ENCODE data around the gene RIMS4.

DNA sequence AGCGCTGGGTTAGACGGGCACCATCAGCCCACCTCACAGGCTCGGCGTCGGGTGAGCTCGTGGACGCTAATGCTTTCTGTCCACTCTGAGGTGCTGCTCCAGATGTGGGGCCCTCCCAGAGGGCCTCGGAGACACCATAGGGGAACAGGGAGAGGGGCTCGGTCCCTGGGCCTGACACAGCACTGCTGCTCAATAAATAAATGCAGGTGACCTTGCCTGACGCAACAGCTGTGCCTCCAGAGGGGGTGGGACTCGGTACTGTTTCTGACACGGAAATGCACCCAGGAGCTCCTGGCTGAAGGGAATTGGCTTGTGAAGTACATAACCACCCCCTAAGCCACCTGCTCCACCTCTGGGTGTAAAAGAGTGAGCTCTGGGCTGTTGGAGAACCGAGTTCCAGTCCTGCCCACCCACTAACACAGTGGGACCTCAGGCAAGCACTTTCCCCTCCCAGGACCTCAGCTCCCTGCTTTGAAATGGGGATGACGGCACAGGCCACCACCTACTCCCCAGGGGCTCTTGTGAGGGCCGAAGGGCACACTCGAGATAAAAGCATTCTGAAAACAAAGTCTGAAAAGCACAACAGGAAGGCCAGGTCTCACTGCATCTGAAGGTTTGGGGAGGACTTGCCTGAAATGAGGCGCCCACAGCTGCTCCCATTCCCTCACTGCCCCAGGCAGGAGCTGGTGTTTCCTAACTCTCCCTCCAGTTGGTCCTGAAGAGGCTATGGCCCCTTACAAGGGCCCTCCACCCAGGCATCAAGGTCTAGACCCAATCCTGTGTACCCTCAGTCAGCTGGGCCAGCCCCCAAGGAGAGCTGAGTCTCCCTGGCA, 58.0 kb downstream of the RIMS4 start:
- TF ChIP-seq, protein P1, sequence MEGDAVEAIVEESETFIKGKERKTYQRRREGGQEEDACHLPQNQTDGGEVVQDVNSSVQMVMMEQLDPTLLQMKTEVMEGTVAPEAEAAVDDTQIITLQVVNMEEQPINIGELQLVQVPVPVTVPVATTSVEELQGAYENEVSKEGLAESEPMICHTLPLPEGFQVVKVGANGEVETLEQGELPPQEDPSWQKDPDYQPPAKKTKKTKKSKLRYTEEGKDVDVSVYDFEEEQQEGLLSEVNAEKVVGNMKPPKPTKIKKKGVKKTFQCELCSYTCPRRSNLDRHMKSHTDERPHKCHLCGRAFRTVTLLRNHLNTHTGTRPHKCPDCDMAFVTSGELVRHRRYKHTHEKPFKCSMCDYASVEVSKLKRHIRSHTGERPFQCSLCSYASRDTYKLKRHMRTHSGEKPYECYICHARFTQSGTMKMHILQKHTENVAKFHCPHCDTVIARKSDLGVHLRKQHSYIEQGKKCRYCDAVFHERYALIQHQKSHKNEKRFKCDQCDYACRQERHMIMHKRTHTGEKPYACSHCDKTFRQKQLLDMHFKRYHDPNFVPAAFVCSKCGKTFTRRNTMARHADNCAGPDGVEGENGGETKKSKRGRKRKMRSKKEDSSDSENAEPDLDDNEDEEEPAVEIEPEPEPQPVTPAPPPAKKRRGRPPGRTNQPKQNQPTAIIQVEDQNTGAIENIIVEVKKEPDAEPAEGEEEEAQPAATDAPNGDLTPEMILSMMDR (IDR thresholded peaks at IDR 0.05): no peak
- TF ChIP-seq EZH2 (IDR thresholded peaks at IDR 0.05): no peak
- TF ChIP-seq EZH2phosphoT487 (IDR thresholded peaks at IDR 0.05): no peak

All from neural progenitor cell (in vitro differentiated cells).